Stromal cell of bone marrow (primary cell): ENCODE measurements around the gene BTN2A1.
"Not testable (repeated sequence)": the region's sequence is repeated elsewhere in the genome, so short reads cannot be mapped to it uniquely, and the experiment has no call there.

Source experiments
- DNase-seq: peaks from one replicate; pipeline ENCODE4 v3.0.0-alpha.2; 2012; ENCODE audit warnings: low read depth

BTN2A1 gene

GRCh38 chr6:26432627-26433201 is 25.0 kb upstream of the BTN2A1 start:
- peak; percentile 78 for DNase-seq

GRCh38 chr6:26433680-26434079 is 24.1 kb upstream of the BTN2A1 start:
- not testable (repeated sequence) for DNase-seq

- DNase-seq = no peak
Observed at GRCh38 chr6:26436018-26436417, 21.7 kb upstream of the BTN2A1 start.

DNA sequence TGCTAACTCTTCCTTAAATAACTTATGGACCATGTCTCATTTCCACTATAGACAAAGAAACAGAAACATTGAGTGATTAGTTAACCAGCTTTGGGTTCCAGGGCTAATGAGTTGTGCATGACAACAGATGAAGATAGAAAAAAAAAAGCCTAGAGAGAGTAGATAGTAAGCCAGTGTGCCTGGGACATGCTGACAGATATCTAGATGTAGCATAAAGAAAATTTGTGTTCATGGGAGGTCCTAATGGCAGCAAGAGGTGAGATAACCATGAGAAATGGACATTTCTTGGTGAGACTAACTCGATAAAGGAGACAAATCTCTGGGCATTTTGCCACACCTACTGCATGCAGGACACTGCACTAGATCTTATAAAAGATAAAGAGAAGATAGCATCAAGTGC is 20.2 kb upstream of the BTN2A1 start:
- DNase-seq = no peak

DNA sequence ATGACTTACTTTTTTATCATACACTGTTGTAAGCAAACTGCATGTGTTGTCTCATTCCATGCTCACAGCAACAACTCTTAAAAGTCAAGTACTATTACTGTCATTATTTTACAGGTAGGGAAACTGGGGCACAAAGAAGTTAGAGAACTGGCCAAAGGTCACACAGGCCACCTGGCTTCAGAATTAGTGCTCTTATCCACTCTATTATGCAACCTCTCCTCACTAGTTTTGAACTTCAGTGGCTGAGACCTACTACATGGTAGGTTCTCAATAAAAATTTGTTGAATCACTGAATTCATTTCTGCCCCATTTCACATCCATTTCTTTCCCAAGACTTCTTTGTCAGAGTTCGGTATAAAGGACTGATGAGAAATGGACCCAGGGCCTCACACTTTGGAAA is 19.8 kb upstream of the BTN2A1 start:
- DNase-seq = no peak

- no peak for DNase-seq
Observed at GRCh38 chr6:26439151-26440125, 18.3 kb upstream of the BTN2A1 start.

DNA sequence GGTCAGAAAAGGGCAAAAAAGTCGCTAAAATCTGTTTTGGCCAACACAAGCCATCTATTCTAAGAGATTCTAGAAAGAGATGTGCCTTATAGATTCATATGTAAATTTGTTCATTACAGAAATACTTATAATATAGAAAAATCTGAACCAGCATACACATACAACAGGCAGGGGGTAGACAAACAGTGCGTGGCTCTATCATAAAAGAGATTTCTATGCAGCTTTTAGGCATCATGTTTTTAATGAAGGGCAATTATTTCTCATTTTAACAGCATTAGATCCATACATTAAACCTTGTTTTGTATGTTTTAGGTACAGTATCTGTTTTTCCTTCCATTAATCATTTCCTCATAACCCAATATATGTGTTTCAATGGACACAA is 16.8 kb upstream of the BTN2A1 start:
- DNase-seq = no peak

DNA sequence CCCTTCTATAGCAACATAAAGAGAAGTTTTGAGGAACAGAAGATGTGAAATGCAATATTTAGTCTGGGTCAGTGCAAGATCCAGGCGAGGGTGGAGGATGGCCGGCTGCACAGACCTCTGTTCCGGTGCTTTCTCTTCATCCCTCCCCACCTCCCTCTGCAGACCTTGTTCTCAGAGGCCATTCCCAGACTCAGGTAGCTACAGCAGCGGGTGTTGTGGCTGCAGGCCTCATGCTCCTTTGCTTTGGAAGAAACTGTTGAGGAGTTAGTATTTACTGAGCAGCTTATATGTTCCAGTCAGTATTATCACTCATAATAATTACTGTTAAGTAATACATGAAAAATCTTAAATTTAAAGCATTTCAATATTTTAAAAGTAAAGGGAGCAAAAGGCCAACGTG is 15.8 kb upstream of the BTN2A1 start:
- no peak for DNase-seq

DNA sequence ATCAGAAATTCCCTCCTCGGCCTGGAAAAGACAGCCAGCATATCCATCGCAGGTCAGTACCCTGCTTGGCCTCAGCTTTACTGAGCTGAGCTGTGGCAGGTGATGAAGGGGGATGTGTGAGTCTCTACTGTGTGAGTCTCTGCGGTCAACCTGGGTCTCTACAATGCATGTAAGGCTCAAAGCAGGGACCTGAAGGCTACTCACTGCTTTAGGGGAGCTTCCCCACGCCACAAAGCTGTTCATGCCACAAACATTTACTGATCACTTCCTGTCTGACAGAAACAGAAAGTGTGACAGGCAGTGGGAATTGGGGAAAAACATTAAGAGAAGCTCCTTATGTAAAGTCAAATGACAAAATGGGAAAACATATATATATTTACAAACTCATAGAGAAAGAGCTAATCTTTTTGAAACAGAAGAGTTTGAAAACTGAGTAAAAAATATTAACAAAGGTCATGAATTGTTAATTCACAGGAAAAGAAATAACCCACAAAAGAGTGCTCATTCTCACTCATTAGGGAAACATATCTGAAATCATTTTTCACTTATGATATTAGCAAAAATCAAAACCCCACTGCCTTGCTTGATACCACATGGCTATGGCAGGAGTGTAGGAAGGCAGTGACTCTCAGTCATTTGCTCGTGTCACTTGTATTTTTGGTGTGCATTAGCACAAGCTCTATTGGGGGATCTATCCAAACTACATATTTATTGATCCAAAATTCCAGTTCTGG is 11.7 kb upstream of the BTN2A1 start:
- DNase-seq = no peak

- no peak for DNase-seq
Observed at GRCh38 chr6:26447257-26447656, 10.5 kb upstream of the BTN2A1 start.

GRCh38 chr6:26450240-26450639 is 7.5 kb upstream of the BTN2A1 start:
- no peak for DNase-seq

- DNase-seq = no peak
Observed at GRCh38 chr6:26452631-26453235, 5.0 kb upstream of the BTN2A1 start.

- DNase-seq = peak; percentile 51
Observed at GRCh38 chr6:26454631-26455030, 3.1 kb upstream of the BTN2A1 start.

- no peak for DNase-seq
Observed at GRCh38 chr6:26455357-26455970, 2.3 kb upstream of the BTN2A1 start.

- DNase-seq = no peak
Observed at GRCh38 chr6:26457264-26457805, 420 bp upstream of the BTN2A1 start.

- no peak for DNase-seq
Observed at GRCh38 chr6:26459023-26459810, 1.5 kb downstream of the BTN2A1 start.

- not testable (repeated sequence) for DNase-seq
Observed at GRCh38 chr6:26461353-26461752, 3.6 kb downstream of the BTN2A1 start.

DNA sequence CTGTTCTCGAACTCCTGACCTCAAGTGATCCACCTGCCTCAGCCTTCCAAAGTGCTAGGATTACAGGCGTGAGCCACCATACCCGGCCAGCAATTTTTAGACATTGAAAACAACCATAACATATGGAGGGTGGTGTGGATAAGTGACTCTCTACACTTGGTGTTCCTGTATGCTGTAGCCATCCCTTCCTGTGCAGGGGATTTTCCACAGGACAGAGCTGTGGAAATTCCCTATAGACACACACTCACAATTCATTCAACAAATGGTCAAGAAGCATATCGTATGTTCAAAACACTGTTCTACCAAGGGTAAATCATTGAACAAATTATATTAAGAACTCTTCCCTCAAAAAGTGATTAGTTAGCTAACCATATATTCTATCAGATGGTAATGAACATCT is 6.3 kb downstream of the BTN2A1 start:
- DNase-seq = no peak

DNA sequence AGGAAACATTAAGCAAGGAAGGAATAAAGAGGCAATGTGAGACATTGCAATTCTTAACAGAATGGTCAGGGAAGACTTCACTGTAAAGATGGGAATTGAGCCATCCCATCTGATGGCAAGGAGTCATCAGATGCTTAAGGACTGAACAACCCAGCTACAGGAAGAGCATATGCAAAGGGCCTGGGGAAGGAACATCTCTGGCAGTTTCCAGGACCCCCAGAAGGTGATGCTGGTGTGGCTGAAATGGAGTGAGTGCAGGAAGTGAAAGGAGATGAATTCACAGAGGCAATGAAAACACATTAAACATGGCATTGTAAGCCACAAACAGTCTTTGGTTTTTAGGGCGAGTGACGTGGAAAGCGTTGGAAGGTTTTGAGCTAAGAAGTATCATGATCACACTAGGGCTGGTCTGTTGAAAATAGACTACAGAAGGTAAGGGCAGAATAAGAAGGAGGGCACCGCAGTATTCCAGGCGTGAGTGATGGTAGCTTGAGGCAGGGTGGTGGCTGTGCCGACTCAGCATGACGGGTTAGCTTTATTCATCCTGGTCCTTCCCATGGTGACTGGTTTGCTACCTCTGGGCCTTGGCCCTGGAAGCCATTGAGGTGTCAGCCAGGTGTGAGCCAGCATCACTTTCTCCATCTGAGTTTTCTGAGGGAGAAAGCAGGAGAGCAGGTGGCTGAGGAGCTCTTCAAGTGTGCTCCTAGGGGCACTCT is 6.8 kb downstream of the BTN2A1 start:
- DNase-seq = no peak

GRCh38 chr6:26465776-26466175 is 8.0 kb downstream of the BTN2A1 start:
- DNase-seq = no peak
